Measurements from ENCODE around the gene CNTNAP3. TPM values are rescaled to one million over a fixed set of nuclear protein-coding genes. Genes with fewer than 3 reads are reported as not detected.
"Not testable (repeated sequence)": the region's sequence is repeated elsewhere in the genome, so short reads cannot be mapped to it uniquely, and the experiment has no call there.

CNTNAP3 gene
- total and polyA plus RNA-seq, 2 donors (not counting 1 experiment from before 2014, with no cell fraction given), result 0.24 to 0.94 TPM

DNA sequence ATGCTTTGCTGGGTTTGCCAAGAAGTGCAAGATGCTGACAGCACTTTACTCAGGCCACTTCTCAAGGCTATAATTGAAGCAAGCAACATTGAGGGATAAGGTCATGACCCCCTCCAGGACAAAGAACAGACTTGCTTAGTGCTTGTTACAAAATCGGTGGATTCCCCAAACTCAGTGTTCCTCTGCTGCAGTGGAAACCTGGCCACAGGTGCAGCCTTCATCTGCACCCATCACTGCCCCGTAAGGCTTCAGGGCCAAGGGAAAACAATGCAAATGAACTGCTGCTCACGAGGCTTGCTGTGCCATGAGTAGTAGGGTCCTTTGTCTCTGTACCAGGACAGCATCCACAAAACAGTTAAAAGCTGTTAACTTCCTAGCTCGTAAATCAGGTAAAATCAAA, 205.4 kb downstream of the CNTNAP3 start:
- H3K27ac Mint-ChIP-seq; ATAC-seq (ENCODE audit: low read depth); intact Hi-C loops (cut with micrococcal nuclease); H3K27me3 ChIP-seq (replicated peaks in 1 of 4; ENCODE audit: control extremely low read depth in 1 of 4, control insufficient read depth in 3 of 4, insufficient read depth in 4 of 4, low read length in 3 of 4); H3K36me3 ChIP-seq (replicated peaks in 1 of 2; ENCODE audit: control extremely low read depth in 1 of 2, control insufficient read depth in 1 of 2, extremely low read depth in 1 of 2, insufficient read depth in 2 of 2, low read length in 1 of 2); H2AFZ ChIP-seq (ENCODE audit: insufficient read depth, low read depth, low read length, poor library complexity, severe bottlenecking); H3K9me3 ChIP-seq (ENCODE audit: control extremely low read depth in 1 of 3, control insufficient read depth in 2 of 3, insufficient read depth in 1 of 3, low read length in 2 of 3); H3K9ac ChIP-seq (ENCODE audit: low read length); H3K27ac ChIP-seq (ENCODE audit: low read length in 2 of 2); H3K4me3 ChIP-seq (ENCODE audit: control extremely low read depth in 1 of 5, extremely low read depth in 1 of 5, insufficient read depth in 1 of 5, low read depth in 2 of 5, low read length in 4 of 5); H3K79me2 ChIP-seq (ENCODE audit: control insufficient read depth, insufficient read depth, low read length); H3K9me3 Mint-ChIP-seq (ENCODE audit: insufficient read depth); H3K4me2 ChIP-seq (replicated peaks; ENCODE audit: low read depth, low read length, poor library complexity, severe bottlenecking); CTCF ChIA-PET; H3K4me3 Mint-ChIP-seq; H3K4me1 Mint-ChIP-seq; H4K20me1 ChIP-seq (ENCODE audit: control insufficient read depth, insufficient read depth, low read length, poor library complexity, severe bottlenecking); DNase-seq; H3K4me1 ChIP-seq (ENCODE audit: control insufficient read depth in 2 of 2, insufficient read depth in 2 of 2, low read length in 2 of 2); POLR2A ChIA-PET: not testable (repeated sequence)
- peaks cover 11% of the 10 kb centered on the region for H3K27me3 Mint-ChIP-seq
- WGBS (ENCODE audit: insufficient coverage), result 75% methylated on average over 2 of the region's 4 CpGs

DNA sequence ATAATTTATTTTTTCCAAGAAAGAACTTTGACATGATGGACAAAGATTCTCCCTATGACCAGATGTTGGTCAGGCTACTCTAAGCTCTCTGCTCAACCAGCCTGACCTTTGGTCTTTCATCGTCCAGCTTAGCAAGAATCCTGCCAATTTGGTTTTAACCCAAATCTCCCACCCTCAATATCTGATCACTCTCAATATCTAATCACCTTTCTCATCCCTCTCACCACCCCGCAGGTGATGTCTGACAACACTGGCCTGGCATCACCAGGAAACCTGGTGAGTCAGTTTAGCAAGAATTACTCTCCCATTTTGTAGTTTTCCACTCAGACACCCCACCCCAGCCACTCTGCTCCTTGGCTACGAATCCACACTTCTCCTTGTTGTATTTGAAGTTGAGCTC, 207.9 kb downstream of the CNTNAP3 start:
- DNase-seq; H3K4me2 ChIP-seq (replicated peaks; ENCODE audit: low read depth, low read length, poor library complexity, severe bottlenecking); H3K4me3 ChIP-seq (ENCODE audit: control extremely low read depth in 1 of 5, extremely low read depth in 1 of 5, insufficient read depth in 1 of 5, low read depth in 2 of 5, low read length in 4 of 5); H3K27me3 ChIP-seq (replicated peaks in 1 of 4; ENCODE audit: control extremely low read depth in 1 of 4, control insufficient read depth in 3 of 4, insufficient read depth in 4 of 4, low read length in 3 of 4); H3K9ac ChIP-seq (ENCODE audit: low read length); H3K4me3 Mint-ChIP-seq; H2AFZ ChIP-seq (ENCODE audit: insufficient read depth, low read depth, low read length, poor library complexity, severe bottlenecking); ATAC-seq (ENCODE audit: low read depth); H3K9me3 ChIP-seq (ENCODE audit: control extremely low read depth in 1 of 3, control insufficient read depth in 2 of 3, insufficient read depth in 1 of 3, low read length in 2 of 3); H3K79me2 ChIP-seq (ENCODE audit: control insufficient read depth, insufficient read depth, low read length); H3K36me3 ChIP-seq (replicated peaks in 1 of 2; ENCODE audit: control extremely low read depth in 1 of 2, control insufficient read depth in 1 of 2, extremely low read depth in 1 of 2, insufficient read depth in 2 of 2, low read length in 1 of 2); H4K20me1 ChIP-seq (ENCODE audit: control insufficient read depth, insufficient read depth, low read length, poor library complexity, severe bottlenecking); POLR2A ChIA-PET; H3K4me1 Mint-ChIP-seq; intact Hi-C loops (cut with micrococcal nuclease); H3K27ac Mint-ChIP-seq; CTCF ChIA-PET; H3K9me3 Mint-ChIP-seq (ENCODE audit: insufficient read depth); H3K27ac ChIP-seq (ENCODE audit: low read length in 2 of 2); H3K4me1 ChIP-seq (ENCODE audit: control insufficient read depth in 2 of 2, insufficient read depth in 2 of 2, low read length in 2 of 2): not testable (repeated sequence)
- peaks cover 11% of the 10 kb centered on the region for H3K27me3 Mint-ChIP-seq
- WGBS (ENCODE audit: insufficient coverage), result no CpG with 5 or more reads among the region's 3 CpGs

DNA sequence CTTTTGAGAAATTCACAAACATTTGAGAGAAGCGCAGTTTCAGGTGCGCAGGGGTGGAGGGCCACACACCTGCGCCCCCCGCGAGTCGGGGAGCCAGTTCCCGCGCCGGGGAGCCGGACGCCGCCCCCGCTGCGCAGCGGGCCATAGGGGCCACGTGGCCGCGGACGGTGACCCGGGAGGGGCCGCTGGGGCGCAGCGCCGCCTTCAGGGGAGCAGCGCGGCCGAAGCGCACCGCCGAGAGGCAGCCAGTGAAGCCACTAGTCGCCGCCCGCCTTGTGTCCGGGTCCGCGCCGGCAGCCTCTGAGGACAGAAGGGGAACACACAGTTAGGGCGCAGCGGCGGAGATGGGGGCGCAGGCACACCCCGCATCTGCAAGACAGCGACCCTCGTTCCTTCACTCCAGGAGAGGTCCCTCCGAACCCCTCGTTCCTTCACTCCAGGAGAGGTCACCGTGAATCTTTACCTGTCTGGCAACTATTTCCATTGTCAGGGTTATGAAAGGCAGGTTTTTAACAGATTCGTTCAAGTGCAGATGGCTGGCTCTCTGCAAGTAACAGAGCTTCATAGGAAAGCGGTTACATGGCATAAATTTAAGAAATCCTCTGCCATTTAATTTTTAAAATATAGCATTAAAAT, 209.2 kb downstream of the CNTNAP3 start:
- POLR2A ChIA-PET; intact Hi-C loops (cut with micrococcal nuclease); H3K9ac ChIP-seq (ENCODE audit: low read length); CTCF ChIA-PET; ATAC-seq (ENCODE audit: low read depth); H3K4me3 Mint-ChIP-seq; H3K4me2 ChIP-seq (replicated peaks; ENCODE audit: low read depth, low read length, poor library complexity, severe bottlenecking); H3K27me3 ChIP-seq (replicated peaks in 1 of 4; ENCODE audit: control extremely low read depth in 1 of 4, control insufficient read depth in 3 of 4, insufficient read depth in 4 of 4, low read length in 3 of 4); H3K27ac Mint-ChIP-seq; DNase-seq; H4K20me1 ChIP-seq (ENCODE audit: control insufficient read depth, insufficient read depth, low read length, poor library complexity, severe bottlenecking); H3K9me3 Mint-ChIP-seq (ENCODE audit: insufficient read depth); H3K4me1 ChIP-seq (ENCODE audit: control insufficient read depth in 2 of 2, insufficient read depth in 2 of 2, low read length in 2 of 2); H2AFZ ChIP-seq (ENCODE audit: insufficient read depth, low read depth, low read length, poor library complexity, severe bottlenecking); H3K36me3 ChIP-seq (replicated peaks in 1 of 2; ENCODE audit: control extremely low read depth in 1 of 2, control insufficient read depth in 1 of 2, extremely low read depth in 1 of 2, insufficient read depth in 2 of 2, low read length in 1 of 2); H3K4me1 Mint-ChIP-seq; H3K27ac ChIP-seq (ENCODE audit: low read length in 2 of 2); H3K4me3 ChIP-seq (ENCODE audit: control extremely low read depth in 1 of 5, extremely low read depth in 1 of 5, insufficient read depth in 1 of 5, low read depth in 2 of 5, low read length in 4 of 5); H3K9me3 ChIP-seq (ENCODE audit: control extremely low read depth in 1 of 3, control insufficient read depth in 2 of 3, insufficient read depth in 1 of 3, low read length in 2 of 3); H3K79me2 ChIP-seq (ENCODE audit: control insufficient read depth, insufficient read depth, low read length): not testable (repeated sequence)
- WGBS (ENCODE audit: insufficient coverage), result 8% methylated on average over 10 of the region's 49 CpGs
- peaks cover 11% of the 10 kb centered on the region for H3K27me3 Mint-ChIP-seq

DNA sequence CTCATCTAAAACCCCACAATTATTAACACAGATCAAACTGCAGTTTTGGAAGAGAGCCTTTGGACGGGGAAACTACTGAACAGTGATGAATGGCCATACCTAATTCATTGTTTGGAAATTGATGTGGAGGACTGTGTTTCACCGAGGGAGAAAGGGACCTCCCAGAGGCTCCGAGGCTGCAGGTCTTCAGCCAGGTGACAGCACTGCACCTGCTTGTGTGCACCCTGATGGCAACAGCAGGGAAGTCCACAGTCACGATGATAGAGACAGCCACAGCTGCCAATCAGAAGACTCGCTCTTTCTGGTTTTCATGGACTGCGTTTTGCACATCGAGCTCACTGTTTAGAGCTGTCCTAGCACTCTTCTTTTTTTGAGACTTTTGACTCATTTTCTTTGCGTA, 214.4 kb downstream of the CNTNAP3 start:
- ATAC-seq (ENCODE audit: low read depth); H3K4me3 Mint-ChIP-seq; H3K4me1 ChIP-seq (ENCODE audit: control insufficient read depth in 2 of 2, insufficient read depth in 2 of 2, low read length in 2 of 2); H3K9me3 ChIP-seq (ENCODE audit: control extremely low read depth in 1 of 3, control insufficient read depth in 2 of 3, insufficient read depth in 1 of 3, low read length in 2 of 3); POLR2A ChIA-PET; H3K27ac Mint-ChIP-seq; H4K20me1 ChIP-seq (ENCODE audit: control insufficient read depth, insufficient read depth, low read length, poor library complexity, severe bottlenecking); H3K9ac ChIP-seq (ENCODE audit: low read length); DNase-seq; H3K79me2 ChIP-seq (ENCODE audit: control insufficient read depth, insufficient read depth, low read length); H3K4me2 ChIP-seq (replicated peaks; ENCODE audit: low read depth, low read length, poor library complexity, severe bottlenecking); H3K27ac ChIP-seq (ENCODE audit: low read length in 2 of 2); H3K36me3 ChIP-seq (replicated peaks in 1 of 2; ENCODE audit: control extremely low read depth in 1 of 2, control insufficient read depth in 1 of 2, extremely low read depth in 1 of 2, insufficient read depth in 2 of 2, low read length in 1 of 2); H3K9me3 Mint-ChIP-seq (ENCODE audit: insufficient read depth); H2AFZ ChIP-seq (ENCODE audit: insufficient read depth, low read depth, low read length, poor library complexity, severe bottlenecking); H3K27me3 ChIP-seq (replicated peaks in 1 of 4; ENCODE audit: control extremely low read depth in 1 of 4, control insufficient read depth in 3 of 4, insufficient read depth in 4 of 4, low read length in 3 of 4); H3K4me3 ChIP-seq (ENCODE audit: control extremely low read depth in 1 of 5, extremely low read depth in 1 of 5, insufficient read depth in 1 of 5, low read depth in 2 of 5, low read length in 4 of 5); intact Hi-C loops (cut with micrococcal nuclease); H3K27me3 Mint-ChIP-seq; H3K4me1 Mint-ChIP-seq; CTCF ChIA-PET: not testable (repeated sequence)
- WGBS (ENCODE audit: insufficient coverage), result 82% methylated on average over 2 of the region's 8 CpGs
